HTERT RPE-1 (cell line): ENCODE measurements around the gene ZNF341.

ENCODE experiments used
- in situ Hi-C: fragments of 300-500 bp; cut with MboI; formaldehyde crosslinking; loops from 4 replicates; pipeline ENCODE4 v1.14.3; 2020; ENCODE audit warnings: low sequenced_read_pairs

The ZNF341 gene

DNA sequence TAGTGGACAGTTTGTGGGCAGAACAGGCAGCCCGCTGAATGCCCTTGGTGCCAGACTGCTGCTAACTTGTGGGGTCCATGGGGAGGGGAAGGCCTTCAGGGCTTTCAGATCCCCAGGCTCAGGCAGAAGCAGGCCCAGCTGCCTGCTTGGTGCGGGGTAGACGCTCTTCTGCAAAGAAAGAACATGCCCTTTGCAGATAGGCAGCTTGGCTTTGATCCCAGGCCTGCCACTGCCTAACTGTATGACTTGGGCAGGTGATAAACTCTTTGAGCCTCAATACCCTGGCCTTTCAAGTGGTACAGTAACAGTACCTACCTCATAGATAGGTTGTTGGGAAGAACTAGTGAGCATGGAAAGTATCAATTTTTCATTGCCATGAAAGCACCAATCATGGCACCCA lies 107.8 kb downstream of the ZNF341 start:
- in situ Hi-C loops = no loop called here

GRCh38 chr20:33840160-33840559 lies 108.4 kb downstream of the ZNF341 start:
- in situ Hi-C loops = no loop called here

DNA sequence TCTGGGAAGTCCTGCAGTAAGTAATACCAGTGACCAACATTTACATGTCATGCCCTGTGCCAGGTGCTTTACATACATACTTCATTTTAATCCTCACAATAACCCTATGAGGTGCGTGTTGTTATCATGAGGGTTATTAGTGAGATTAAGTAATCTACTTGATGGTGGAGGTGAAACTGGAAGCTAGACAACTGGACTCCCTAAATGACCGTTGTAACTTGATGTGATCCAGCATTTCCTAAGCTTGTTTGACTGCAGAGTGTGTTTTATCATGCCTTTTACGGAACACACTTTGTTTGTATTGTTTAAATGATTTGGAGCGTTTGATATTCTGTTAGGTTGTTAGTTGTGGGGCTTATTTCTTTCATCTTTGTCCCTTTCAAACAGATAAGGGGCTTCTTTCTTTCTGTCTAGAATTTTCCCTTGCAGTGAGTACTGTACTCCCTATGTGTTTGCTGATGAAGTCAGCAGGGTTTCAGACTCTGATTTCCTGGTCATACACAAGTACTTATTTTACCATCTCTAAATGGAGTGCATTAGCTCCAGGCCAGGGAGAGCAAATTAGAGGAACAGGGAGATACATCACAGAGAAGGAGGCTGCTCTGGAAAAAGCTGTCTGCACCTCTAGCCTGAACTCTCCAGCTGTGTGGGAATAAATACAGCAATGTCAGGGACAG lies 109.1 kb downstream of the ZNF341 start:
- in situ Hi-C loops = no loop called here

DNA sequence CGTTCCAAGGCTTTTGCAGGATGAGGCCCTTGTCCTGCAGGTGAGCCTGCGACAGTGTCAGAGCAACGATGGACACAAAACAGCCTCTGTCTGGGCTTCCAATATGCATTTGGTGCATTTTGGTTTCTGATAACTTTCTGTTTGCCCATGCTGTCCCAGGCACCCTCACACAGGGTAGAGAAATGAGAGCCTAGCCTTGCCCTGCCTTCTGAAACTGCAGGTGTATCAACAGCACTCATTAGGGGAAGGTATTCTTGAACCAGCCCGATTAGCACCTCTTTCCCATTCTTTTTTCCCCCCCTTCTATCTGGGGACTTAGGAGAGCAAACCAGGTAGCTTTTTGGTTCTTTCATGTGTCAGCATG lies 109.6 kb downstream of the ZNF341 start:
- in situ Hi-C loops = no loop called here
